Suprapubic skin (tissue), 4 donors: ENCODE results near the gene ZMYND11. TPM values are rescaled to one million over a fixed set of nuclear protein-coding genes. Genes with fewer than 3 reads are reported as not detected.

Source experiments
- DNase-seq, 2 donors: peaks; one replicate each; pipeline ENCODE4 v3.0.0-alpha.2; 2019; ENCODE audit warnings: low spot score in 2 of 2
- H3K27ac ChIP-seq: fragments of 200-600 bp; sonication (generic); one replicate; pipeline ENCODE4 v1.5.1; 2019
- H3K27me3 ChIP-seq: fragments of 200-600 bp; sonication (generic); one replicate; pipeline ENCODE4 v1.5.1; 2019
- H3K36me3 ChIP-seq: fragments of 200-600 bp; sonication (generic); one replicate; pipeline ENCODE4 v1.5.1; 2019
- H3K4me1 ChIP-seq: fragments of 200-600 bp; sonication (generic); one replicate; pipeline ENCODE4 v1.5.1; 2019
- H3K4me3 ChIP-seq: fragments of 200-600 bp; sonication (generic); one replicate; pipeline ENCODE4 v1.5.1; 2019; ENCODE audit warnings: mild to moderate bottlenecking
- H3K9me3 ChIP-seq: fragments of 200-600 bp; sonication (generic); one replicate; pipeline ENCODE4 v1.5.1; 2019
- CTCF ChIP-seq, 2 donors: fragments of 200-600 bp in 1 of 2; fragments of 450-650 bp in 1 of 2; sonication (generic) in 1 of 2; IDR thresholded peaks; one replicate each; pipeline ENCODE4 v1.5.1; 2016 to 2019; ENCODE audit warnings: antibody characterized with exemption in 2 of 2, mild to moderate bottlenecking in 1 of 2, moderate library complexity in 1 of 2
- EP300 ChIP-seq: sonication (generic); formaldehyde crosslinking; IDR thresholded peaks from one replicate; pipeline ENCODE4 v1.6.1; 2017; ENCODE audit warnings: antibody characterized with exemption
- POLR2A ChIP-seq, 2 donors: fragments of 450-650 bp; IDR thresholded peaks; one replicate each; pipeline ENCODE4 v1.6.1; 2017; ENCODE audit warnings: antibody characterized with exemption in 2 of 2, mild to moderate bottlenecking in 2 of 2, moderate library complexity in 2 of 2
- POLR2AphosphoS5 ChIP-seq, 3 donors: sonication (generic); formaldehyde crosslinking; IDR thresholded peaks; one replicate each; pipeline ENCODE4 v1.6.1; 2017; ENCODE audit warnings: antibody characterized with exemption in 3 of 3
- WGBS: methylation state at CpG from one replicate; pipeline ENCODE4 v1.1.5; 2018; 5-methylcytosine and 5-hydroxymethylcytosine counted together
- total RNA-seq, 4 donors: library from RNA; depleted of rRNA; stranded (reverse); fragments of >200 nt; gene quantifications; one replicate each; pipeline ENCODE4 v1.1.0, GENCODE V29; 2016

ZMYND11 gene
- total RNA-seq, 4 donors from 2014 or later, result 35.4 to 66.6 (median 53.1) TPM

DNA sequence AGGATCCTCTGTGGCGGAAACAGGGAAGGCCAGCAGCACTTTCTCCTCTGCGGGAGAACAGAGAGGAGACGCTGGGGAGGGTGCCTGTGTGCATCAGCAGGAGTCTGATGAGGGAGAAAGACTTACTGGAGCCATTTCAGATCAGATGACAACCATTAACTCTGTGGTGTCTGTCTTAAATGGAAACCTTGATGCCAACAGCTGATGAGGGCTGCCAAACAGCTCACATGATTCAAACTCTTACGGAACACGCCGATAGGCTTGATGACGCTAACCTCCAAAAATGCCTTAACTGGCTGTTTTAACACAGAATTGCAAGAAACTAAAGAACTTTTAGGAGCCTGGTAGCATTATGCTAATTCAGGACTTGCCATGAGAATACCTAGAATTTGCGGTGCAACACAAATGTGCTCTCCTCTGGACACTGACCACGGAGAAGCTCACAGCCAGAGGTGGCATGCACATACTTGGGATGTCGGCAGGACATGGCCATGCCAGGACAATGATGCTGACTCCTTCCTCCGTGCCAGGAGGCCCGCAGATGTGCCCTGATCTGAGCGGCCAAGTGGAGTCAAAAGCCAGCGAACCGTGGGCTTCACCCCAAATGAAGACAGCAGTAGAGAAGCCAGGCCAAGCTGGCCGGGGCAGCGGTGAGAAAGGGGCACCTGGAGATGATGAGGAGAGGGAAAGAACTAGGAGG, 154.9 kb downstream of the ZMYND11 start:
- H3K36me3 ChIP-seq, result peaks cover 31% of the 10 kb centered on the region
- whole genome bisulfite sequencing, result 82% methylated on average over 16 of the region's 17 CpGs
- TF ChIP-seq EP300, result no peak
- TF ChIP-seq POLR2A (IDR thresholded peaks at IDR 0.05), result no peak
- TF ChIP-seq CTCF (IDR thresholded peaks at IDR 0.05), result no peak
- TF ChIP-seq POLR2AphosphoS5 (IDR thresholded peaks at IDR 0.05), result no peak

DNA sequence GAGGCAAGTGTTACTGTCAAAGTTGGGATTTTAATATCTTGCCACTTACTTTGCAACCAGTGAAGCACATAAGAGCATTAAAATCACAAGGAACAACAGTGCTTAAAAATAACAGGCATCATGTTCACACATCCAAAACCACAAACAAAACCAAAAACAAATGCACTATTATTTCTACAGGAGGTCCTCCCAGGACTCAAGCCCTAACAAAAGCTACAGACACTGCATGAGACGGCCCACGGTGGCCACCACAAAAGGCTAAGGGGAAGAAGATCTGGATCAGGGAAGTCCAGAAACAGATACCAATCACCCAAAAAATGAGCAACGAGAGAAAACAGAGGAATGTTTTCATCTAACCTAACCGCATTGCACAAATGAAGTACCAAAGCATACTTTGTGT, 158.4 kb downstream of the ZMYND11 start:
- no peaks in the 10 kb centered on the region for H3K4me1 ChIP-seq
- peaks cover 16% of the 10 kb centered on the region for H3K36me3 ChIP-seq
- no peaks in the 10 kb centered on the region for H3K27me3 ChIP-seq
- DNase-seq, result no peak
- 76% methylated on average over 4 of the region's 4 CpGs for WGBS
- H3K4me3 ChIP-seq, result no peak overlapping the region
- H3K27ac ChIP-seq, result no peak overlapping the region
- no peaks in the 10 kb centered on the region for H3K9me3 ChIP-seq
- no peak for TF ChIP-seq CTCF (IDR thresholded peaks at IDR 0.05)
- no peak for TF ChIP-seq POLR2AphosphoS5 (IDR thresholded peaks at IDR 0.05)
- TF ChIP-seq POLR2A (IDR thresholded peaks at IDR 0.05), result no peak
- no peak for TF ChIP-seq EP300

More for the DNA sequence above, 154.9 kb downstream of the ZMYND11 start:
- H3K4me3 ChIP-seq, result no peak overlapping the region
- H3K27me3 ChIP-seq, result no peaks in the 10 kb centered on the region
- no peaks in the 10 kb centered on the region for H3K4me1 ChIP-seq
- H3K9me3 ChIP-seq, result no peaks in the 10 kb centered on the region
- DNase-seq, result no peak
- no peak overlapping the region for H3K27ac ChIP-seq

DNA sequence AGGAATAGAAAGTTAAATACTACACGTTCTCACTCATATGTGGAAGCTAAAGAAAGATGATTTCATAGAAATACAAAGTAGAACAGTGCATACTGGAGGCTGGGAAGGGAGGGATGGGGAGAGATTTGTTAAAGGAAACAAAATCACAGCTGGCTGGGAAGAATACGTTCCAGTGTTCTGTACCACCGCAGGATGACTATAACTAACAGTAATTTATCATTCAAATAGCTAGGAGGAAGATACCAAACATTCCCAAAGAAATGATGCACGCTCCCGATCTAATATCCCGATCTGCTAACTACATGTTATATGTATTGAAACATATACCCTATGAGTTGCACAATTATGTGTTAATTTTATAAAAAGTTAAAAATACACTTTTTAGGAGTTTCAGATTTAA, 162.3 kb downstream of the ZMYND11 start:
- WGBS, result 47% methylated on average over 6 of the region's 6 CpGs
- DNase-seq, result no peak

GRCh38 chr10:298033-298432, 162.8 kb downstream of the ZMYND11 start:
- Histone ChIP-seq H3K27me3 (no peaks in the 10 kb centered on the region), H3K4me3 (no peak overlapping the region), H3K27ac (no peak overlapping the region), H3K4me1 (no peaks in the 10 kb centered on the region), H3K9me3 (no peaks in the 10 kb centered on the region), H3K36me3 (peaks cover 22% of the 10 kb centered on the region)
- DNase-seq, result no peak
- TF ChIP-seq POLR2A (IDR thresholded peaks at IDR 0.05) (no peak), CTCF (IDR thresholded peaks at IDR 0.05) (no peak), EP300 (no peak), POLR2AphosphoS5 (IDR thresholded peaks at IDR 0.05) (no peak)
- WGBS, result 91% methylated on average over 9 of the region's 9 CpGs

More for the DNA sequence above, 162.3 kb downstream of the ZMYND11 start:
- no peak overlapping the region for H3K27ac ChIP-seq
- peaks cover 22% of the 10 kb centered on the region for H3K36me3 ChIP-seq
- no peaks in the 10 kb centered on the region for H3K27me3 ChIP-seq
- no peaks in the 10 kb centered on the region for H3K9me3 ChIP-seq
- TF ChIP-seq CTCF (IDR thresholded peaks at IDR 0.05) (no peak), POLR2AphosphoS5 (IDR thresholded peaks at IDR 0.05) (no peak), EP300 (no peak), POLR2A (IDR thresholded peaks at IDR 0.05) (no peak)
- no peaks in the 10 kb centered on the region for H3K4me1 ChIP-seq
- H3K4me3 ChIP-seq, result no peak overlapping the region

DNA sequence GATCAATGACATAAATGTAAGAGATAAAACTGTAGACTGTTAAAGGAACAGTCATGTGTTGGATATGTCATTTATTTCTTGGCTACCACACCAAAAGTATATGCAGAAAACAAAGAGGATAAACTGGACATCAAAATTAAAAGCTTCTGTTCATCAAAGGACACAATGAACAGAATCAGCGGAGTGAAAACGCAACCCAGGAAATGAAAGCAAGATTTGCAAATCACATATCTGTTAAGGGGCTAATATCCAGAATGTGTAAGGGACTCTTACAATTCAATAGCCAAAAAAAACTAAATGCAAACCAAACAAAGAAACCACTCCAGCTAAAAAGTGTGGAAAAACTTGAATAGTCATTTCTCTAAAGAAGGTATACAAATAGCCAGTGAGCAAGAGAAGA, 164.3 kb downstream of the ZMYND11 start:
- H3K27ac ChIP-seq, result no peak overlapping the region
- peaks cover 22% of the 10 kb centered on the region for H3K36me3 ChIP-seq
- no peak overlapping the region for H3K4me3 ChIP-seq
- no peaks in the 10 kb centered on the region for H3K27me3 ChIP-seq
- TF ChIP-seq POLR2A (IDR thresholded peaks at IDR 0.05) (no peak), POLR2AphosphoS5 (IDR thresholded peaks at IDR 0.05) (no peak), EP300 (no peak), CTCF (IDR thresholded peaks at IDR 0.05) (no peak)
- H3K4me1 ChIP-seq, result no peaks in the 10 kb centered on the region
- WGBS, result 98% methylated on average over 2 of the region's 2 CpGs
- DNase-seq, result no peak
- no peaks in the 10 kb centered on the region for H3K9me3 ChIP-seq
